Sigmoid colon (tissue), 4 donors: ENCODE measurements around the gene IPO7.

Source experiments
- CTCF ChIP-seq, 4 experiments: fragments of 450-650 bp in 3 of 4; fragments of 200-600 bp in 1 of 4; IDR thresholded peaks; one replicate each; pipeline ENCODE4 v1.5.1; 2016 to 2019; ENCODE audit warnings: antibody characterized with exemption in 4 of 4, mild to moderate bottlenecking in 3 of 4, moderate library complexity in 2 of 4
- POLR2A ChIP-seq, 2 donors: fragments of 450-650 bp; IDR thresholded peaks; one replicate each; pipeline ENCODE4 v1.6.1; 2016; ENCODE audit warnings: antibody characterized with exemption in 2 of 2, mild to moderate bottlenecking in 2 of 2, moderate library complexity in 2 of 2
- POLR2AphosphoS5 ChIP-seq, 4 donors: sonication (generic); formaldehyde crosslinking; IDR thresholded peaks; one replicate each; pipeline ENCODE4 v1.6.1; 2017; ENCODE audit warnings: antibody characterized with exemption in 4 of 4

GRCh38 chr11:9397746-9398680 lies 13.6 kb downstream of the IPO7 start:
- TF ChIP-seq POLR2AphosphoS5 (IDR thresholded peaks at IDR 0.05), result no peak
- no peak for TF ChIP-seq POLR2A (IDR thresholded peaks at IDR 0.05)
- TF ChIP-seq CTCF (IDR thresholded peaks at IDR 0.05), result no peak
